GM23338 (cell line): ENCODE measurements around the gene EDEM3. TPM values are rescaled to one million over a fixed set of nuclear protein-coding genes. Genes with fewer than 3 reads are reported as not detected.

Experiments
- ATAC-seq: fragments of 200-7000 bp; cut with Tn5 transposase; 3 replicates; pipeline ENCODE4 v1.9.1; 2020
- DNase-seq: peaks from one replicate; pipeline ENCODE4 v3.0.0-alpha.2; 2015; ENCODE audit warnings: low spot score
- H2AFZ ChIP-seq: fragments of 200-600 bp; sonication (generic); 2 replicates; pipeline ENCODE4 v1.8.0; 2016; ENCODE audit warnings: antibody characterized with exemption, mild to moderate bottlenecking, moderate library complexity
- H3F3A ChIP-seq: fragments of 200-600 bp; sonication (generic); replicated peaks from 2 replicates; pipeline ENCODE4 v1.8.0; 2017; ENCODE audit warnings: antibody characterized with exemption, mixed run types, low read depth
- H3K27ac ChIP-seq: fragments of 200-600 bp; sonication (generic); 2 replicates; pipeline ENCODE4 v1.6.1; 2016; ENCODE audit warnings: low read depth
- H3K27me3 ChIP-seq: fragments of 200-600 bp; sonication (generic); 2 replicates; pipeline ENCODE4 v1.8.0; 2016; ENCODE audit warnings: mild to moderate bottlenecking, mixed run types, moderate library complexity; ENCODE audit not compliant: insufficient read depth
- H3K36me3 ChIP-seq: fragments of 200-600 bp; sonication (generic); 2 replicates; pipeline ENCODE4 v1.8.0; 2016; ENCODE audit warnings: mild to moderate bottlenecking; ENCODE audit not compliant: insufficient read depth
- H3K4me1 ChIP-seq: fragments of 200-600 bp; sonication (generic); 2 replicates; pipeline ENCODE4 v1.8.0; 2016; ENCODE audit warnings: mild to moderate bottlenecking, moderate library complexity; ENCODE audit not compliant: insufficient read depth
- H3K4me2 ChIP-seq: fragments of 200-600 bp; sonication (generic); 2 replicates; pipeline ENCODE4 v1.7.1; 2017; ENCODE audit warnings: mixed run types
- H3K4me3 ChIP-seq: fragments of 200-600 bp; sonication (generic); 2 replicates; pipeline ENCODE4 v1.6.1; 2016; ENCODE audit warnings: mixed run types
- H3K79me2 ChIP-seq: fragments of 200-600 bp; sonication (generic); replicated peaks from 2 replicates; pipeline ENCODE4 v1.8.0; 2017; ENCODE audit warnings: mild to moderate bottlenecking; ENCODE audit not compliant: insufficient read depth
- H3K9me2 ChIP-seq: fragments of 200-600 bp; sonication (generic); 2 replicates; pipeline ENCODE4 v1.8.0; 2017; ENCODE audit not compliant: insufficient read depth
- H4K20me1 ChIP-seq: fragments of 200-600 bp; sonication (generic); replicated peaks from 2 replicates; pipeline ENCODE4 v1.8.0; 2017; ENCODE audit warnings: mild to moderate bottlenecking; ENCODE audit not compliant: insufficient read depth
- H3K27ac Mint-ChIP-seq: 2 replicates; pipeline ENCODE4 v1.8.0; 2020; ENCODE audit warnings: inconsistent platforms, mild to moderate bottlenecking, moderate library complexity, mixed read lengths
- H3K27me3 Mint-ChIP-seq: 3 replicates; pipeline ENCODE4 v1.8.0; 2022; ENCODE audit warnings: low read depth, mild to moderate bottlenecking, moderate library complexity, mixed read lengths, inconsistent platforms; ENCODE audit not compliant: insufficient read depth, poor library complexity
- H3K36me3 Mint-ChIP-seq: 3 replicates; pipeline ENCODE4 v1.8.0; 2021; ENCODE audit warnings: low read depth, mild to moderate bottlenecking, inconsistent platforms, moderate library complexity, mixed read lengths
- H3K4me1 Mint-ChIP-seq: 3 replicates; pipeline ENCODE4 v1.8.0; 2020; ENCODE audit warnings: mild to moderate bottlenecking, inconsistent platforms, mixed read lengths
- H3K4me3 Mint-ChIP-seq: 3 replicates; pipeline ENCODE4 v1.8.0; 2021; ENCODE audit warnings: moderate library complexity, mild to moderate bottlenecking, inconsistent platforms, mixed read lengths
- H3K9me3 Mint-ChIP-seq: 3 replicates; pipeline ENCODE4 v1.8.0; 2020; ENCODE audit warnings: moderate library complexity, mild to moderate bottlenecking, inconsistent platforms, mixed read lengths
- CREB1 ChIP-seq: fragments of 250-450 bp; sonication (Bioruptor Pico); IDR thresholded peaks from 2 replicates; pipeline ENCODE4 v1.5.0; 2020; ENCODE audit warnings: low read depth, mild to moderate bottlenecking, moderate library complexity
- CTCF ChIP-seq, 2 experiments: fragments of 200-600 bp in 1 of 2; sonication (generic) in 1 of 2; conservative IDR thresholded peaks; 2 replicates each; pipeline versions ENCODE4 v1.5.1 to v1.6.1; 2016 to 2017; ENCODE audit warnings: antibody characterized with exemption in 2 of 2, low read depth in 2 of 2, mild to moderate bottlenecking in 2 of 2, moderate library complexity in 1 of 2
- ETS1 ChIP-seq: IDR thresholded peaks from 2 replicates; pipeline ENCODE4 v1.6.1; 2016; ENCODE audit warnings: antibody characterized with exemption
- EZH2 ChIP-seq: fragments of 200-600 bp; sonication (generic); IDR thresholded peaks from one replicate; pipeline ENCODE4 v1.8.0; 2017; ENCODE audit warnings: antibody characterized with exemption, mild to moderate bottlenecking, low read depth; ENCODE audit not compliant: unreplicated experiment
- JUNB ChIP-seq: IDR thresholded peaks from one replicate; pipeline ENCODE4 v1.6.1; 2016; ENCODE audit warnings: antibody characterized with exemption; ENCODE audit not compliant: unreplicated experiment
- NANOG ChIP-seq: IDR thresholded peaks from 2 replicates; pipeline ENCODE4 v1.6.1; 2016; ENCODE audit warnings: antibody characterized with exemption, borderline replicate concordance
- POLR2AphosphoS5 ChIP-seq: IDR thresholded peaks from 2 replicates; pipeline ENCODE4 v1.6.1; 2016; ENCODE audit warnings: antibody characterized with exemption, low read depth
- STAT1 ChIP-seq: IDR thresholded peaks from one replicate; pipeline ENCODE4 v1.6.1; 2016; ENCODE audit warnings: antibody characterized with exemption; ENCODE audit not compliant: unreplicated experiment
- ZNF114 ChIP-seq: fragments of 250-450 bp; sonication (Bioruptor Pico); IDR thresholded peaks from 2 replicates; pipeline ENCODE4 v1.5.0; 2020; ENCODE audit warnings: mild to moderate bottlenecking, moderate library complexity
- ZNF331 ChIP-seq: fragments of 250-450 bp; sonication (Bioruptor Pico); IDR thresholded peaks from 2 replicates; pipeline ENCODE4 v1.5.0; 2020; ENCODE audit warnings: low read depth, mild to moderate bottlenecking, moderate library complexity
- ZNF462 ChIP-seq: fragments of 250-450 bp; sonication (Bioruptor Pico); IDR thresholded peaks from 2 replicates; pipeline ENCODE4 v1.5.0; 2020; ENCODE audit warnings: mild to moderate bottlenecking, moderate library complexity
- polyA plus RNA-seq: library from polyadenylated mRNA; unstranded; fragments of >200 nt; fragmentation: Nextera tagmentation; extraction: Ambion mirVana; gene quantifications from 2 replicates; pipeline ENCODE4 v1.2.1, GENCODE V29; 2016
- total RNA-seq: library from RNA; depleted of rRNA; stranded (reverse); fragments of >200 nt; shearing (Covaris generic); gene quantifications from 2 replicates; pipeline ENCODE4 v1.2.3, GENCODE V29; 2014

The EDEM3 gene
- total and polyA plus RNA-seq, 2 experiments from 2014 or later, result 4.8 to 11.5 TPM

GRCh38 chr1:184641894-184642293 is 112.8 kb downstream of the EDEM3 start (continued):
- no peak for TF ChIP-seq ZNF462 (CRISPR knock-in tag)
- TF ChIP-seq ETS1, result no peak
- TF ChIP-seq JUNB, result no peak
- no peak for TF ChIP-seq ZNF331
- TF ChIP-seq EZH2, result no peak
- no peak for TF ChIP-seq CREB1
- TF ChIP-seq ZNF114 (CRISPR knock-in tag), result no peak

- no peaks in the 10 kb centered on the region for H3K9me3 Mint-ChIP-seq
- DNase-seq, result no peak
- peaks cover 10% of the 10 kb centered on the region; the same call in 1 of the 2 replicates for H3K9me2 ChIP-seq
- no peak for ATAC-seq
- no peaks in the 10 kb centered on the region for H3K79me2 ChIP-seq
- no peaks in the 10 kb centered on the region for H3K27me3 ChIP-seq
- no peaks in the 10 kb centered on the region for H3K4me1 ChIP-seq
- H2AFZ ChIP-seq, result no peak overlapping the region
- no peaks in the 10 kb centered on the region for H4K20me1 ChIP-seq
- no peak overlapping the region for H3K4me3 Mint-ChIP-seq
- H3K27ac ChIP-seq, result no peak overlapping the region
- H3K27me3 Mint-ChIP-seq, result peaks cover 10% of the 10 kb centered on the region
- H3K4me1 Mint-ChIP-seq, result no peaks in the 10 kb centered on the region
- no peaks in the 10 kb centered on the region for H3K36me3 ChIP-seq
- no peak overlapping the region for H3K27ac Mint-ChIP-seq
- H3K4me2 ChIP-seq, result no peak overlapping the region
- no peaks in the 10 kb centered on the region for H3F3A ChIP-seq
- no peak overlapping the region for H3K4me3 ChIP-seq
- no peaks in the 10 kb centered on the region for H3K36me3 Mint-ChIP-seq
- TF ChIP-seq ZNF114 (CRISPR knock-in tag), result no peak
- no peak for TF ChIP-seq POLR2AphosphoS5
- TF ChIP-seq ZNF331, result no peak
- no peak for TF ChIP-seq CTCF (conservative IDR thresholded peaks at IDR 0.05; ENCODE audit: low read depth in 2 of 2)
- no peak for TF ChIP-seq JUNB
- no peak for TF ChIP-seq EZH2
- TF ChIP-seq NANOG, result no peak
- TF ChIP-seq CREB1, result no peak
- TF ChIP-seq STAT1, result no peak
- TF ChIP-seq ETS1, result no peak
These were observed 114.2 kb downstream of the EDEM3 start for GRCh38 chr1:184640505-184640904.
